Measurements from ENCODE around the gene BTNL8.

Gene BTNL8, protein sequence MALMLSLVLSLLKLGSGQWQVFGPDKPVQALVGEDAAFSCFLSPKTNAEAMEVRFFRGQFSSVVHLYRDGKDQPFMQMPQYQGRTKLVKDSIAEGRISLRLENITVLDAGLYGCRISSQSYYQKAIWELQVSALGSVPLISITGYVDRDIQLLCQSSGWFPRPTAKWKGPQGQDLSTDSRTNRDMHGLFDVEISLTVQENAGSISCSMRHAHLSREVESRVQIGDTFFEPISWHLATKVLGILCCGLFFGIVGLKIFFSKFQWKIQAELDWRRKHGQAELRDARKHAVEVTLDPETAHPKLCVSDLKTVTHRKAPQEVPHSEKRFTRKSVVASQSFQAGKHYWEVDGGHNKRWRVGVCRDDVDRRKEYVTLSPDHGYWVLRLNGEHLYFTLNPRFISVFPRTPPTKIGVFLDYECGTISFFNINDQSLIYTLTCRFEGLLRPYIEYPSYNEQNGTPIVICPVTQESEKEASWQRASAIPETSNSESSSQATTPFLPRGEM

GRCh38 chr5:180898621-180899246 is at the start of gene BTNL8:
BTNL8 (plus strand) TSS chr5:180899159; CDS start chr5:180899311, 152 bp downstream.
- no peaks in the 10 kb centered on the region for H3K9me3 ChIP-seq (ENCODE audit: control insufficient read depth, insufficient read depth, low read depth, low read length)
- H3K4me1 ChIP-seq (ENCODE audit: control insufficient read depth, insufficient read depth, low read length): no peaks in the 10 kb centered on the region
- no peaks in the 10 kb centered on the region for H3K27me3 ChIP-seq (ENCODE audit: control insufficient read depth, insufficient read depth, low read length)
- no peak within 1 kb of the TSS for H3K27ac ChIP-seq (ENCODE audit: low read depth, low read length)
- H3K36me3 ChIP-seq (ENCODE audit: control insufficient read depth, insufficient read depth, low read length): no peaks in the 10 kb centered on the region
- no peak within 1 kb of the TSS for H3K9ac ChIP-seq (ENCODE audit: low read length)
- no peak within 1 kb of the TSS for H3K4me3 ChIP-seq (ENCODE audit: low read depth, low read length)

DNA sequence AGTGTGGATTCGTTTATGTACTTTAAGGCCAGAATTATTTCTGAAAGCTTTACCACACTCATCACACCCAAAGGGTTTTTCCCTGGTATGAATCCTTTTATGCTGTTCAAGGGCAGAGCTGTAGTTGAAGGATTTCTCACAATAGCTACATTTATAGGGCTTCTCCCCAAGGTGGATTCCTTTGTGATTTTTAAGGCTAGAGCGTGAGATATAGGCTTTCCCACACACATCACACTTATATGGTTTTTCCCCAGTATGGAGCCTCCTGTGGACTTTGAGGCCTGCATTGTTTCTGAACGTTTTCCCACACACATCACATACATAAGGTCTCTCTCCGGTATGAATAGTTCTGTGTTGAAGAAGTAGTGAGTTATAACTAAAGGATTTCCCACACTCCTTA is 49.1 kb upstream of the BTNL8 start:
- Histone ChIP-seq H3K9me3 (ENCODE audit: control insufficient read depth, insufficient read depth, low read depth, low read length) (peaks cover 81% of the 10 kb centered on the region), H3K4me1 (ENCODE audit: control insufficient read depth, insufficient read depth, low read length) (peaks cover under 1% of the 10 kb centered on the region; the same call in 1 of the 2 replicates), H3K9ac (ENCODE audit: low read length) (no peak overlapping the region), H3K27me3 (ENCODE audit: control insufficient read depth, insufficient read depth, low read length) (no peaks in the 10 kb centered on the region), H3K27ac (ENCODE audit: low read depth, low read length) (no peak overlapping the region), H3K4me3 (ENCODE audit: low read depth, low read length) (no peak overlapping the region; the same call in 1 of the 2 replicates), H3K36me3 (ENCODE audit: control insufficient read depth, insufficient read depth, low read length) (peaks cover 92% of the 10 kb centered on the region)

- H3K27ac ChIP-seq (ENCODE audit: low read depth, low read length): no peak overlapping the region
- no peaks in the 10 kb centered on the region for H3K27me3 ChIP-seq (ENCODE audit: control insufficient read depth, insufficient read depth, low read length)
- no peak overlapping the region for H3K4me3 ChIP-seq (ENCODE audit: low read depth, low read length)
- H3K9ac ChIP-seq (ENCODE audit: low read length): no peak overlapping the region
- H3K36me3 ChIP-seq (ENCODE audit: control insufficient read depth, insufficient read depth, low read length): peaks cover 96% of the 10 kb centered on the region
- peaks cover 77% of the 10 kb centered on the region for H3K9me3 ChIP-seq (ENCODE audit: control insufficient read depth, insufficient read depth, low read depth, low read length)
- no peaks in the 10 kb centered on the region for H3K4me1 ChIP-seq (ENCODE audit: control insufficient read depth, insufficient read depth, low read length)
Measured at GRCh38 chr5:180850434-180851078, 48.4 kb upstream of the BTNL8 start.

DNA sequence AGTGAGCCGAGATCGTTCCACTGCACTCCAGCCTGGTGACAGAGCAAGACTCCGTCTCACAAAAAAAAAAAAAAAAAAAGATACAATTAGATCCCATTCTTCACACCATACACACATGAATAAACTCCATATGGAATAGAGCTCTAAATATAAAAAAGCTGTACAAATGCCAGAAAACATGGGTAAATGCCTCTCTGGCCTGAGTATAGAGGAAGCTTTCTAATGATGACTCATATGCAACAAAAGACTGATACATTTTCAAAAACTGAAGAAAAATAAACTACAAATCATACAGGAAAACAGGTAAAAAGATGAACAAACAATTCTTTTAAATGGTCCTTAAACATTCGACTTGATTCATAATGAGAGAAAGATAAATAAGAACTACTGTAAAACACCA is 46.5 kb upstream of the BTNL8 start:
- Histone ChIP-seq H3K27ac (ENCODE audit: low read depth, low read length) (no peak overlapping the region), H3K27me3 (ENCODE audit: control insufficient read depth, insufficient read depth, low read length) (no peaks in the 10 kb centered on the region), H3K4me1 (ENCODE audit: control insufficient read depth, insufficient read depth, low read length) (no peaks in the 10 kb centered on the region), H3K9ac (ENCODE audit: low read length) (no peak overlapping the region), H3K36me3 (ENCODE audit: control insufficient read depth, insufficient read depth, low read length) (peaks cover 91% of the 10 kb centered on the region), H3K4me3 (ENCODE audit: low read depth, low read length) (no peak overlapping the region), H3K9me3 (ENCODE audit: control insufficient read depth, insufficient read depth, low read depth, low read length) (peaks cover 58% of the 10 kb centered on the region)

DNA sequence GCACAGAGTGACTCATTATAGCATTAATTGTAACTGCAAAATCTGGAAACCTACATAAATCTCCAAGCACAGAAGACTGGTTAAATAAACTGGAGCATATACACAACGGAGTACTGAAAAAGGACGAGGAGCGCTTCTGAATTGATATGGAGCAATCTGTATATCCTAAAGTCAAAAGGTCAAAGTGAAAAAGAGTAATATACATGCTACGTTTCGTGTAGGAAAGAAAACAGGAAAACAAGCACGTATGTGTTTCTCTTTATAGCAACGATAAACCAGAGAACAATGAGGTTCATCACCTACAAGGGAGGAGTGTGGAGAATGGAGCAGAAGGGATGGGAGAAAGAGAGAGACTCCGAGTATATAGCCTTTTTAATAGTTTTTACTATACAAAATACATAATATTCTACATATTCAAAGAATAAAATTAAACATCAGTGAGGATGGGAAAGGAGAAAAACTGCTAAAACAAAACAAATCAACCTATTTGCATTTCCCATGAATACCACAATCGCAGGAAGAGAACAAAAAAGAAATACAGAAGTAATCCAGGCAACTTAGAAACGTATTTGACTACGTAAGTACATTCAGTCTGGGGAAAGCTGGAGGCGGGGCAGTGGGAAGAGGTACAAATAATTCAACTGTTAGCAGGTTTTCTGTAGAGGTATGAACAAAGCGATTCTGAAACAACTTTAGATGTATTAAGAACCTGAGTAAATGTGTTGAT is 45.7 kb upstream of the BTNL8 start:
- Histone ChIP-seq H3K27me3 (ENCODE audit: control insufficient read depth, insufficient read depth, low read length) (no peaks in the 10 kb centered on the region), H3K36me3 (ENCODE audit: control insufficient read depth, insufficient read depth, low read length) (peaks cover 84% of the 10 kb centered on the region)

GRCh38 chr5:180853848-180854176 is 45.1 kb upstream of the BTNL8 start:
- no peaks in the 10 kb centered on the region for H3K27me3 ChIP-seq (ENCODE audit: control insufficient read depth, insufficient read depth, low read length)
- H3K4me1 ChIP-seq (ENCODE audit: control insufficient read depth, insufficient read depth, low read length): no peaks in the 10 kb centered on the region
- peaks cover 45% of the 10 kb centered on the region for H3K9me3 ChIP-seq (ENCODE audit: control insufficient read depth, insufficient read depth, low read depth, low read length)
- H3K9ac ChIP-seq (ENCODE audit: low read length): no peak overlapping the region
- H3K27ac ChIP-seq (ENCODE audit: low read depth, low read length): no peak overlapping the region
- peaks cover 84% of the 10 kb centered on the region for H3K36me3 ChIP-seq (ENCODE audit: control insufficient read depth, insufficient read depth, low read length)
- H3K4me3 ChIP-seq (ENCODE audit: low read depth, low read length): no peak overlapping the region

More for the DNA sequence above, 45.7 kb upstream of the BTNL8 start:
- H3K27ac ChIP-seq (ENCODE audit: low read depth, low read length): no peak overlapping the region
- no peak overlapping the region for H3K9ac ChIP-seq (ENCODE audit: low read length)
- peaks cover 50% of the 10 kb centered on the region for H3K9me3 ChIP-seq (ENCODE audit: control insufficient read depth, insufficient read depth, low read depth, low read length)
- H3K4me3 ChIP-seq (ENCODE audit: low read depth, low read length): no peak overlapping the region
- no peaks in the 10 kb centered on the region for H3K4me1 ChIP-seq (ENCODE audit: control insufficient read depth, insufficient read depth, low read length)

GRCh38 chr5:180858586-180858985 is 40.4 kb upstream of the BTNL8 start:
- no peak overlapping the region for H3K27ac ChIP-seq (ENCODE audit: low read depth, low read length)
- H3K9ac ChIP-seq (ENCODE audit: low read length): no peak overlapping the region
- H3K4me1 ChIP-seq (ENCODE audit: control insufficient read depth, insufficient read depth, low read length): peaks cover 10% of the 10 kb centered on the region
- H3K4me3 ChIP-seq (ENCODE audit: low read depth, low read length): no peak overlapping the region
- peaks cover 44% of the 10 kb centered on the region for H3K36me3 ChIP-seq (ENCODE audit: control insufficient read depth, insufficient read depth, low read length)
- no peaks in the 10 kb centered on the region for H3K27me3 ChIP-seq (ENCODE audit: control insufficient read depth, insufficient read depth, low read length)
- peaks cover 2% of the 10 kb centered on the region; the same call in 1 of the 2 replicates for H3K9me3 ChIP-seq (ENCODE audit: control insufficient read depth, insufficient read depth, low read depth, low read length)

- Histone ChIP-seq H3K27ac (ENCODE audit: low read depth, low read length) (peak overlapping the region; percentile 81), H3K36me3 (ENCODE audit: control insufficient read depth, insufficient read depth, low read length) (peaks cover 28% of the 10 kb centered on the region), H3K9ac (ENCODE audit: low read length) (peak overlapping the region; percentile 92), H3K27me3 (ENCODE audit: control insufficient read depth, insufficient read depth, low read length) (no peaks in the 10 kb centered on the region), H3K4me1 (ENCODE audit: control insufficient read depth, insufficient read depth, low read length) (peaks cover 10% of the 10 kb centered on the region), H3K9me3 (ENCODE audit: control insufficient read depth, insufficient read depth, low read depth, low read length) (no peaks in the 10 kb centered on the region), H3K4me3 (ENCODE audit: low read depth, low read length) (peak overlapping the region; percentile 100)
Measured at GRCh38 chr5:180860273-180860886, 38.6 kb upstream of the BTNL8 start.

DNA sequence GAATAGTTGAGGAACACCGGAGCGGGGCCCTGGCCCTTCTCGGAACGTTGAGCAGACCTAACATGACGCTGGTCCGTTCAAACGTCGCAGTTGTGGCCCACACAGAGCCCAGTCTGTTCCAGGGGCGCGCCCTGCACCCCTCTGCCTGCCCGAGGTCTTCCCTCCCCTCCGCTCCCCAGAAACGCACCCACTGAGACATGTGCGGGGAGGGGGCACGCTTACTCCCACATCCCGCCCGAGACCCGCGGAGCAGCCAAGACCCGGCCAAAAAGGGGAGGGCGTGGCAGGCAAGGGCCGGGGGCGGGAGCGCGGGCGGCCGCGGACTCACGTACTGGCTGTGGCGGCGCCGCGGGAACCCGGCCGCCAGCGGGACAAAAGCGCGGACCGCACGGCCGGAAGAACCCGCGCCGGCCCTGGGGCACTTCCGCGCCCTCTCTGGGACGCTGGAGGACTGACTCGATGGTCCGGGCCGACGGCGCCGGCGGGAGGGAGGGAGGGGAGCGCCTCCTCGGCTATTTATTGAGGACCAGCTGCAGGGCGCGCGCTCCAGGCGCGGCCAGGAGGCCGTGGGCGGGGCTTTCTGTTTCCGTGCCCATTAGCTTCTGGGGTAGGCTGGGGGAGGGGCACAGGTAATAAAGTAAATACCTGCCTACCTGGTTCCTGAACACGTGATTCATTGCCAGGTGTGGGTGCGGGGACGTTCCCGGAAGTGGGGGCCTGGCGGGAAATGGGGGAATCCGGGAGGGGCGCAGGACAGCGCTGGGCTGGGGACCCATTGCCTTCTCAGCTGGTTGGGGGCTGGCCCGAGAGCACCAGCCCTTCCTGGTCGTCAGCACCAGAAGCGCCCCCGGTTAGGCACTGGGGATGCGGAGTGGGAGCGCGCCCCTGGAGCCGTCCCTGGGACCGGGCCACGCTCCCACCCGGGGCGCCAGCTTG is 37.8 kb upstream of the BTNL8 start, which contains the start of gene ZFP62:
Gene ZFP62 (minus strand): TSS at position 390 of the 936 bp plus-strand sequence. CDS start 57 bp downstream, at position 333.
- H3K9me3 ChIP-seq (ENCODE audit: control insufficient read depth, insufficient read depth, low read depth, low read length): no peaks in the 10 kb centered on the region
- peak within 1 kb of the TSS; percentile 92 for H3K9ac ChIP-seq (ENCODE audit: low read length)
- peaks cover 21% of the 10 kb centered on the region for H3K36me3 ChIP-seq (ENCODE audit: control insufficient read depth, insufficient read depth, low read length)

More for the DNA sequence above, 37.8 kb upstream of the BTNL8 start, which contains the start of gene ZFP62:
- peaks cover 10% of the 10 kb centered on the region for H3K4me1 ChIP-seq (ENCODE audit: control insufficient read depth, insufficient read depth, low read length)
- no peaks in the 10 kb centered on the region for H3K27me3 ChIP-seq (ENCODE audit: control insufficient read depth, insufficient read depth, low read length)
- H3K4me3 ChIP-seq (ENCODE audit: low read depth, low read length): peak within 1 kb of the TSS; percentile 100
- H3K27ac ChIP-seq (ENCODE audit: low read depth, low read length): peak within 1 kb of the TSS; percentile 90

All from HUES6 (cell line).